GM21515 (cell line): ENCODE measurements around the gene VPS16.
"Not testable (repeated sequence)": the region's sequence is repeated elsewhere in the genome, so short reads cannot be mapped to it uniquely, and the experiment has no call there.

ENCODE experiments used
- ATAC-seq: cut with Tn5 transposase; IDR thresholded peaks from one replicate; pipeline ENCODE4 v1.9.1; 2021; ENCODE audit not compliant: unreplicated experiment

Gene VPS16

DNA sequence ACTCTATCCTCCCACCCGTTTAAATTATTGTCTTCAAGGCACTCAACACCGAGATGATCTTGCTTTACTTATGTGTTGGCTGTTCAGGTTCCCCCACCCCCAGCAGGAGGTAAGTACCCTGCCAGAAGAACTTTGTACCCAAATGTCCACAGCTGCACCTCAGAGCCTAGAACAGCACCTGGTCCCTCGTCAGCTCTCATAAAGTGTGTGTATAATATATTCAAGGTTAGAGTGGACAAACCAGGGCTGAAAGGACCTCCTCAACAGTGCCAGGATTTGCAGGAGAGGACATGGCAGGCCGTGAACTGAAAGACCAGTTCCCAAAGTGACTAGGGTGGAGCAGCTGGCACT lies 34.2 kb upstream of the VPS16 start:
- ATAC-seq = no peak

DNA sequence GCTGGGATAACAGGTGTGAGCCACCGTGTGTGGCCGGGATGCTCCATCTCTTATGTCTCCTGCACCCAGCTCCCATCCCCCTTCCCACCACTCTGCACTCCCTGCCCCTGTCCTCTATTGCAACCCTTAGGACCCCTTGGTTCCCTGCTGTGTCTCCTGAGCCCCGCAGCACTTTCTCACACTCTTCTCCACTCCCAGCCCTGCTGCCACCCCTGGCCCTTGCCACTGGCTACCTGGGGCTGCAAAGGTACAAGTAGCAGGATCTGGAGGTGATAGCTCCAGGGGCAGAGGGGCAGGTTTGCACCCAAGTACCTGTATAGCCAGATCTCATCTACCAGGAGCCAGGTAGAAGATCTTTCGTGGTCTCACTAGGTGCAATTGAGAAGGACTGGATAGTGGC lies 33.5 kb upstream of the VPS16 start:
- ATAC-seq = no peak

- not testable (repeated sequence) for ATAC-seq
Measured at GRCh38 chr20:2807929-2808328, 32.6 kb upstream of the VPS16 start.

DNA sequence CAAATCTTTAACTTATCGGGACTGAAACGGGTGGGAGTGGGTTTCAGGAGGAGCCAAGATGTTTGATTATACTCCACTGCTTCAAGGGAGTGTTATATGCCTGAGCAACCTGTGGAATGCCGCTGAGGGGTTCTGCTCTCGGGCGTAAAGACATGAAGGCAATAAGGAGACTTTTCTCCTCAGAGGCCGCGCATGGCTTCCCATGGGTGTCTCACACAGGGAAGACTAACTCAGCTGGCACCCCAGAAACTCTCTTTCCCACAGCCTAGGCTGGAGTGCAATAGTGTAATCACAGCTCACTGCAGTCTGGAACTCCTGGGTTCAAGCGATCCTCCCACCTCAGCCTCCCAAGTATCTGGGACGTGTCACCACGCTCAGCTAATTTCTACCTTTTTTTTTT lies 30.9 kb upstream of the VPS16 start:
- ATAC-seq = no peak

DNA sequence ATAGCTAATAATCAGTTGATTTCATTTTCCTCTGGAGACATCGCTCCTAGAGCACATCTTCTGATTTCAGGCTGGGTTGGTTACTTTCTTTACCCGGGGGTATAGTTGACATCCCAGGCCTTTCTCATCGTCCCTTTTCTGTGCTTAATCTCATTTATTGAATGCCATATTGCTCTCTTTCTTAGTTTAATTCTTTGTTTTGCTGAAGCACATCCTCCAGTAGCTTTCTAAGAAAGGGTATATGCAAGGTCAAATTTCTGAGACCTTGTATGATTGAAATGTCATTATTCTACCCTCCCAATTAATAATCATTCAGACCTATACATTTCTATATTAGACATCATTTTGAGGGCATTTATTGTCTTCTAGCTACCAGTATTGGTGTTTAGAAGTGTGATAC lies 28.4 kb upstream of the VPS16 start:
- ATAC-seq = no peak

DNA sequence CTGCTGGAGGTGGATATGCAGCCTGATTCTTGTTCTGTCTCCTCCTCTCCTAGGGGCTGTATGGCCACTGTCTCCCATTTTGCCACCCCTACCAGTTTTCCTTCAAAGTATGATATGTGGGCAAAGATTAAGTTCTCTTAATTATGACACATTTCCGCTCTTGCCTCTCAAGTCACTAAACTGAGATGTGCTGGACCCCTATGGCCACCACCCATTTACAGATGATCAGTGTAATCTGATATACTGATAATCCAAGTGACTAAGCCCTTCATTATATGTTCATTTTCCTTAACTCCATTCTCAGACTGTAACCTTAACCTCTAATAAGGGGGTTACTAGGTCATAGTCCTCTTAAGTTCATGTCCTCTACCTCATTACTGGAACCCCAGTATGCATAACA lies 26.5 kb upstream of the VPS16 start:
- no peak for ATAC-seq

- ATAC-seq = no peak
Measured at GRCh38 chr20:2814587-2815051, 25.9 kb upstream of the VPS16 start, which contains the start of gene C20orf141. Gene C20orf141, plus strand, starts transcription at chr20:2814987. Its CDS starts 198 bp downstream, at chr20:2815185.

- no peak for ATAC-seq
Measured at GRCh38 chr20:2815242-2815900, 25.2 kb upstream of the VPS16 start.

GRCh38 chr20:2816030-2816582 lies 24.4 kb upstream of the VPS16 start, which contains the start of gene TMEM239:
Gene TMEM239, plus strand, starts transcription at chr20:2816364. Its CDS starts 191 bp downstream, at chr20:2816555.
- ATAC-seq = no peak

GRCh38 chr20:2816583-2817340 lies 23.8 kb upstream of the VPS16 start:
- ATAC-seq = no peak

GRCh38 chr20:2817341-2817726 lies 23.2 kb upstream of the VPS16 start:
- ATAC-seq = no peak

GRCh38 chr20:2817891-2818595 lies 22.5 kb upstream of the VPS16 start:
- ATAC-seq = no peak

DNA sequence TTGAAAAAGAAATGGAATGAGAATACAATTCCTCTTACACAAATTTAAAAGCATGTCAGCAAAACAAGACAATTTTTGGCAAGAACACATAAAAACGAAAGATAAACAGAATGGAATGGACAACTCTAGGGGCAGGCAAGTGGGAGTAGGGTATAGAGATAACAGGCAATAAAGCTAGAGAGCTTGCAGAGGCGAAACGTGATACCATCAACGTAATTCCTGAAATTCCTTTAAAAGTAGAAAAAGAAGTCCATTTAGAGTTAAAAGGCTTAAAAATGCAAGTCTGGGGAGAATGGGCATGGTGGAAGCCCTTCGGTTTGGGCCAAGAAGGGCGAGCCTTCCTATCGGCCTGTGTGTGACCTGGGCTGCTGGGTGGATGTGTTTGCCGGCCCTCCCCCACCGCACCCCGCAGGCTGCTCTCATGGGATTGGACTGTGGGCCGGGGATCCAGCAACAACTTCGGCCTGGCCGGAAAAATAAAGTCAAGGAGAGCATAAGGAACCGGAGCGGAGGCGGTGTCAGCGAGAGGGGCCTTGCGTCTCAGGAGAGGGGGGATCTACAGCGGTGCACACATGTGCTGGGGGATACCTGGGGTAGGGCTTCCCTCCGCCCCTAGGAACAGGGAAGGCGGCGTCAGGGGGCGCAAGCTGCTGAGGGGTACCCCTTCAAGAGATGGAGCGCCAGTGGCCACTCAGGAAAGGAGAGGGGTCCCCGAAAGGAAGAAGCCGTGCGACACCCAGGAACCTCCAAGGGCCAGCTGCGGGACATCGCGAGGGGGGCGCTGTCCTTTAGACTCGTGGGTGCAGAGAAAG lies 20.3 kb upstream of the VPS16 start:
- no peak for ATAC-seq

DNA sequence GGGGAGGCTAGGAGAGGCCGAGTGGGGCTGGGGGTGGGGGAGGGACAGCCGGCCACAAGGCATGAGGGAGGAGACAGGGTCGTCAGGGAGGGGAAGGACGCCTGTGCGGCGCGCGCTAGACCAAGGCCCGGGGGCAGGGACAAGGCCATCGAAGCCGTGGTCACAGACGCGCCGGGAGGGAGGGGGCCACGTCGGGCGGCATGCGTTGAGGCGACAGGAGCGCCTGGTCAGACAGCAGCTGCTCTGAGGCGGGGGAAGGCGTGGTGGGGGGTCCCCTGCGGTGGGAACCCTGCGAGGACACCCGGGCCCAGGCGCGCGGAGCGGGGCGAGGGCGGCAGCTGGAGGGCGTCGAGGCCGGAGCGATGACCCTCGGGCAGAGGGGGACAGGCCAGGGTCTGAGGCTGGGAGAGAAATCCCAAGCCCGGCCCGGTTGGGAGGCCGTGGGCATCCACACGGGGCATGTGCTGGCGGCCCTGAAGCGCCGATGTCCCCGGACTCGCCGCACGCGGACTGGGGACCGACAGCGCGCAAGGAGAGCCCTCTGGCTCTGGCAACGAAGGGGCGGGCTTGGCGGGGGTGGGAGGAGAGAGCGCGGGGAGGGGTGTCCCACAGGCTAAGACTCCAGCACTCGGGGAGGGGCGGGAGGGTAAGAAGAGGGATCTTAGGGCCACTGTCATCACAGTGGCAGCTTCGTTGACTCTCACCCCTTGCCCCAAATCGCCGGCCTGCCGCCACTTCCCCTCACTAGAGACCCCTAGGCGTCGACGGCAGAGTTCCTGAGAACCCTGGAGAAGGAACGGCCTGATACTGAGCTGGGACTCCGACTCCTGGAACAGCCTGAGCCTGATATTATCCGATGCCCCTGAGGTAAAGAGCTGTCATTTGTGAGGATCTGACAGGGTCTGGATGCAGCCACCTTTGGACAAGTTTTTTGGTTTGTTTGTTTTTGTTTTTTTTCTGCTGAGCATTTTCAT lies 19.4 kb upstream of the VPS16 start:
- ATAC-seq = no peak

DNA sequence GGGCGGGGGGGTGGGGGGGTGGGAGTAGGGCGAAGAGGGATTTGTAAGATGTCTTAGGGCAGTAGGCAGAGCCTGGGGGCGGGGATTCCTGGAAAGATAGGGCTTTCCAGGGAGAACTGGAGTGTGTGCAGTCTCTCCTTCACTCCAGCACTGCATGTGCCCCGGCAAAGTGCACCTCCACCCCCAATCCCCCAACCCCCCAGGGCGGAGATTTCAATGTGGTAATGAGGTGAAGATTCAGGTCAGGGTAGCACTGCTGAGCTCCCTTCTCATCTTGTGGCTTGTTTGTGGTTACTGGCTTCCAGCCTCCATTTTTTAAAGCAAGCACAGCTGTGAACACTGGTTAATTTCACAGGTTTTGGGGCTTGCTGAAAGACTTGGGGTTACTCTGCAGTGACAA lies 18.5 kb upstream of the VPS16 start:
- no peak for ATAC-seq

DNA sequence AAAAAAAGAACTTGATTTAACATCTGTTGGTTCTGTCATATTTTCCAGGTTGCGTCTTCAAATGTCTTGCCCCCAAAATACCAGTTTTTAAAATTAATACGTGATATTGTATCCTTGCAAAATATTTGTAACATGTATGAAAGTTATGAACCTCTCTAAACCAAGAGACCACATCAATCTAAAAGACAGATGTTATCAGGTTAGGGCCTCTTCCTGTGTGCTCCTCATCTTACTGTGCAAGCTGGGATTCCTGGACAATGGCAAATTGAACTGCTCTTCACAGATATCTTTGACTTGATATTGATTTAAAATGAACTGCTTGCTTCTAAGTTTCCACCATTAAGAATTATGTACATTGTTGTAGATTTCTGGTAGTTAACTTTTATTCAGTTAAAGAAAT lies 14.8 kb upstream of the VPS16 start:
- ATAC-seq = no peak

- ATAC-seq = no peak
Measured at GRCh38 chr20:2826655-2827054, 13.9 kb upstream of the VPS16 start.

- no peak for ATAC-seq
Measured at GRCh38 chr20:2829376-2829775, 11.2 kb upstream of the VPS16 start.

GRCh38 chr20:2831206-2831605 lies 9.3 kb upstream of the VPS16 start:
- not testable (repeated sequence) for ATAC-seq

DNA sequence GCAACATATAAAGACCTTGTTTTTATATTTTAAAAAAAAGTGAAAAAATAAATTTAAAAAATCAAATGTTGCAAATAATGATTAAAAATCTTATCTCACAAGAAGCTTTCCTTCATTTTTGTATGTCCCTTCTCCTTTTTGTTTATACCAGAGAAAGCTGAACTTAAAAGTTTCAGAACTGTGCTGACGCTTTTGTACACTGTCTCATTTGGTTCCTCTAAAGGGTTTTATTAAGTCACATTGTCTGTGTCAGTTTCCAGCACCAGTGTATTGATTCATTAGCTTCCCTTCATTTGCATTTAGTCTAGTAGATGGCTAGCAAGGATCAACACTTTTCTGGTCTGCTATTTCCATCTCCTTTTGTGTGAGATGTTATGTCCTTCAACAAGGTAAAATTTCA lies 6.8 kb upstream of the VPS16 start:
- no peak for ATAC-seq
